Skeletal muscle tissue (tissue), 4 donors: ENCODE measurements around the gene MMP24. TPM values are rescaled to one million over a fixed set of nuclear protein-coding genes. Genes with fewer than 3 reads are reported as not detected.
A peak's percentile ranks its signal among the peaks of the same experiment; 100 is the strongest.

Experiments used
- H3K27ac ChIP-seq: one replicate; pipeline ENCODE4 v1.7.0; 2013; ENCODE audit warnings: mild to moderate bottlenecking, low read depth, low read length, inconsistent platforms
- H3K27me3 ChIP-seq, 3 donors: one replicate each; pipeline ENCODE4 v1.7.0; 2013; ENCODE audit warnings: low read length in 3 of 3; ENCODE audit not compliant: control insufficient read depth in 3 of 3, insufficient read depth in 3 of 3
- H3K36me3 ChIP-seq, 3 donors: one replicate each; pipeline ENCODE4 v1.7.0; 2013; ENCODE audit warnings: low read length in 3 of 3; ENCODE audit not compliant: control insufficient read depth in 3 of 3, insufficient read depth in 3 of 3
- H3K4me1 ChIP-seq, 3 donors: one replicate each; pipeline ENCODE4 v1.7.0; 2013; ENCODE audit warnings: low read length in 3 of 3, mild to moderate bottlenecking in 3 of 3; ENCODE audit not compliant: control insufficient read depth in 3 of 3, insufficient read depth in 3 of 3
- H3K4me3 ChIP-seq, 3 donors: one replicate each; pipeline ENCODE4 v1.7.0; 2013; ENCODE audit warnings: low read length in 3 of 3
- H3K9ac ChIP-seq, 3 donors: one replicate each; pipeline ENCODE4 v1.7.0; 2013; ENCODE audit warnings: low read length in 3 of 3, mild to moderate bottlenecking in 3 of 3, moderate library complexity in 2 of 3, low read depth in 1 of 3
- H3K9me3 ChIP-seq, 3 donors: one replicate each; pipeline ENCODE4 v1.7.0; 2013; ENCODE audit warnings: low read length in 3 of 3; ENCODE audit not compliant: control insufficient read depth in 3 of 3
- total RNA-seq: library from RNA; depleted of rRNA; stranded (reverse); fragments of >200 nt; gene quantifications from one replicate; pipeline ENCODE4 v1.2.3, GENCODE V29; 2014
- donor health status: Osteomylitis.

MMP24 gene
- total RNA-seq, 1 donor from 2014 or later = under 0.01 TPM

DNA sequence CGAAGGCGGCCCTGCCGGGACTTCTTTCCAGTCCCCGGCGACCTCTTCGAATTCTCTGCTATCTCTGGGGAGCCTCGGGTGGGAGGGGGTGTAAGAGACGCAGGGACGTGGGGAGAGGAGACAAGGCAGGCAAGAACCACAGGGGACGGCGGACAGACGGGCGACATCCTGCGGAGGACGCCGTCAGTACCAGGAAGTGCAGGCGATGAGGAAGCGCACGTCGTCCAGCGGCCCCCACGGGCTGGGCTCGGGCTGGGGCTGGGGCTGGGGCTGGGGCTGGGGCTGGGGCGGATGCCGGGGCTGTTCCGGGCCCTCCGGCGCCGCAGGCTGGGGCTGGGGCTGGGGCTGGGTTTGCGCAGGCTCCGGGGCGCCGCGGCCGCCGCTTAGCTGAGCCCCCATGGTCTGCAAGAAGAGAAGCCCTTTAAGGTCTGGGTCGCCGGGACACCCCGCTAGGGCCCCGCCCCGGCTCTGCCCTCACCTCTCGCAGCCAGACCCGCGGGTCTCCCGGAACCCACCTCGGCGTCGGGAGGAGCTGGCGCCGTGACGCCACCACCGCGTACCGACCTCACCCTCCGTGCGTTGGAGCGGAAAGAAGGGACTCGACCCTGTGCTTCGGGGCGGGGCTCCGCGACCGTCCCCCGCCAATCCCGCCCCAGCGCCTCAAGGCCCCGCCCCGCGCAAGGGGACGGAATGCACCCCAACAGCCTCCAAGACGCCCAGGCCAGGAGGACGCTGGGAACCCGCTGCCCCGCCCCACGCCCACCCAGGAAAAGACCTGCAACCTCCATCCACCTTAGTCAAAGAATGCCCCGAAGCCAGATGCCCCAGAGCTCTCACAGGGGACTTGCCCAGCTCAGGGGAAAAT is 51.3 kb downstream of the MMP24 start, which contains the start of gene MMP24OS:
Gene MMP24OS, minus strand, starts transcription at position 592 of the 865 bp plus-strand sequence. Its CDS starts 193 bp downstream, at position 399.
- peaks cover 15 to 26% (median 23%) of the 10 kb centered on the region in 3 donors for H3K4me1 ChIP-seq
- peak within 1 kb of the TSS; percentile 83 for H3K27ac ChIP-seq
- H3K4me3 ChIP-seq = peak within 1 kb of the TSS; percentile 82 to 89 (median 89)
- peak within 1 kb of the TSS; percentile 87 to 92 (median 90) for H3K9ac ChIP-seq
- no peaks in the 10 kb centered on the region for H3K9me3 ChIP-seq
- H3K27me3 ChIP-seq = no peaks in the 10 kb centered on the region
- H3K36me3 ChIP-seq = peaks cover 29 to 34% (median 30%) of the 10 kb centered on the region in 3 donors

DNA sequence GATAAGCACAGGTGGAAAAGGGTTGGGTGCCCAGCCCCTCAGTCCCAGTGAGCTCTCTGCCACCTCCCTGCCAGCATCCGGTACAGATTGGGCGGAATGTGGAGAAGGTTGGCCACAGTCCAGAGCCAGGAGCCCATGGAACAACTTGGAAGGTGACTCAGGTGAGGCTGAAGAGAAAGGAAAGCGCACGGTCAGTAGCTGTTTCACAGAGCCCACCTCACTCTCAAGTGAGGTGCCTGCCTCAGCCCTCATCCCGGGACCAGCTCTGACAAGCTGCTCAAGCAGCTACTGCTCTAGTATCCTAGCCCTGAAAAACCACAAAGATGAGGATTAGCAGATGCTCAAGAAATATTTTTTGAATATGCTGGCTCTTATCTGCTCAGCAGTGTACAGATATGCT is 52.5 kb downstream of the MMP24 start:
- no peak overlapping the region for H3K4me3 ChIP-seq
- no peak overlapping the region for H3K27ac ChIP-seq
- H3K36me3 ChIP-seq = peaks cover 29 to 31% (median 30%) of the 10 kb centered on the region in 3 donors

DNA sequence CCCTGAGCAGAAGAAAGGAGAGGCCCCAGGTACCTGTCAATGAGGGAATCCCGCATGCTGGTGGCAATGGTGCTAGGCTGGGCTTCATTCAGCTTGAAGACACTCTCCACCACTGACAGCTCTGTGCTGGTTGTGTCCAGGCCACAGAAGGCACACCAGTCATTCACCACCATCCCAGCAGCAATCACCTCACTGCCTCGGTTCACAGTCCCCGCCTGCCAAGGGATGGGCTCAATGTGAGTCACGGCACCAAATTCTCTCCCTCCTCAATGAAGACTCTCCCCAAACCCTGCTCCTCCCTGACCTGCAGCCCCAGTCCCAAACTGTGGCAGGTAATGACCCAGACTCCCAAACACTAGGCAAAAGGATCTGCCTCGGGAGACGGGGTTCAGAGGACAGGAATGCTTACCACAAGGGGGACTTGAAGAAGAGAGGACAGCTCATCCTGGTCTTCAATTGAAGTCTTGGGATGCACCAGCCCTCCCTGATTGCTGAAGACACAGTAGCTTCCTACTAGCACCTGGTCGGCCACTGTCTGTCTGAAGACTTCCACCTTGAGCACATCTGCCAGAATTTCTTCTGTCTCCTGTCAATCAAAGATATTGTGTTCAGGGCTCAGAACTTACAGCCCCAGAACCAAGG is 53.2 kb downstream of the MMP24 start:
- peaks cover 28 to 29% (median 29%) of the 10 kb centered on the region in 3 donors for H3K36me3 ChIP-seq
- H3K4me1 ChIP-seq = peaks cover 24 to 33% (median 31%) of the 10 kb centered on the region in 3 donors
- no peaks in the 10 kb centered on the region for H3K9me3 ChIP-seq
- no peaks in the 10 kb centered on the region for H3K27me3 ChIP-seq
- no peak overlapping the region for H3K9ac ChIP-seq
- no peak overlapping the region for H3K27ac ChIP-seq
- H3K4me3 ChIP-seq = no peak overlapping the region

More for the DNA sequence above, 52.5 kb downstream of the MMP24 start:
- Histone ChIP-seq H3K9me3 (no peaks in the 10 kb centered on the region), H3K27me3 (no peaks in the 10 kb centered on the region), H3K9ac (no peak overlapping the region), H3K4me1 (peaks cover 24 to 31% (median 31%) of the 10 kb centered on the region in 3 donors)

DNA sequence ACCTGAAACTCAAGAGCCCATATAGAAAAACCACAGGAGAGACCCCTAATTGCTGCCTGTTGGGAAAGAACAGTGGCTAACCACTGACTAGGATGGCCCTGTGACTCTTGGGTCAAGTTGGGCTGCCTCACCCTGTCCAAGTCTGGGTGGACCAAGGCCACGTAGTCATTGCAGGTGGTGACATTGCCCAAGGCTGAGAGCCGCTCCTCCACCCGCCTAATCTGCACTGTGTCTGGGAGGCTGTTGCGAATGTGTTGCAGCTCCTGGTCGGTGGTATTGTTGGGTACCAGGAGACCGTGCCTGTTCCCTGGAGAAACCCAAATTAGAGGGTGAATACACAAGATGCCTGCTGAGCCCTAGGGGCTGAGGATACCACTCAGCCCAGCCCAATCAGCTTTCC is 54.0 kb downstream of the MMP24 start:
- Histone ChIP-seq H3K9ac (peak overlapping the region in 1 of 3 donors; percentile 33), H3K36me3 (peaks cover 24 to 28% (median 27%) of the 10 kb centered on the region in 3 donors), H3K4me1 (peaks cover 30 to 40% (median 37%) of the 10 kb centered on the region in 3 donors)

DNA sequence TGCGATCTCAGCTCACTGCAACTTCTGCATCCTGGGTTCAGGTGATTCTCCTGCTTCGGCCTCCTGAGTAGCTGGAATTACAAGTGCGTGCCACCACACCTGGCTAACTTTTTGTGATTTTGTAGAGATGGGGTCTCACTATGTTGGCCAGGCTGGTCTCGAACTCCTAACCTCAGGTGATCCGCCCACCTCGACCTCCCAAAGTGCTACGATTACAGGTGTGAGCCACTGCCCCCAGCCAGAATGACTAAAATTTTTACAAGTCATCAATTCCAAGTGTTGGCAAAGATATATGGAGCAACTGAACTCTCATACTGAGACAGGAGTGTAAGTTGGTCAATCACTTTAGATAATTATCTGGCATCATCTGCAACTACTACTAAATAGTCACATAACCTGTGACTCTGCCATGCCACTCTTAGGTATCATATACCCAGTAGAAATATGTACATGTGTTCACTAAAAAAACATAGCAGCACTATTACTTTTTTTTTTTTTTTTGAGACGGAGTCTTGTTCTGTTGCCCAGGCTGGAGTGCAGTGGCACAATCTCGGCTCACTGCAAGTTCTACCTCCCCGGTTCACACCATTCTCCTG is 55.1 kb downstream of the MMP24 start:
- Histone ChIP-seq H3K4me3 (no peak overlapping the region), H3K36me3 (peaks cover 23 to 27% (median 24%) of the 10 kb centered on the region in 3 donors), H3K27ac (no peak overlapping the region), H3K4me1 (peaks cover 27 to 35% (median 31%) of the 10 kb centered on the region in 3 donors), H3K27me3 (no peaks in the 10 kb centered on the region), H3K9ac (no peak overlapping the region), H3K9me3 (no peaks in the 10 kb centered on the region)

More for the DNA sequence above, 54.0 kb downstream of the MMP24 start:
- no peak overlapping the region for H3K27ac ChIP-seq
- no peaks in the 10 kb centered on the region for H3K9me3 ChIP-seq
- no peaks in the 10 kb centered on the region for H3K27me3 ChIP-seq
- no peak overlapping the region for H3K4me3 ChIP-seq

DNA sequence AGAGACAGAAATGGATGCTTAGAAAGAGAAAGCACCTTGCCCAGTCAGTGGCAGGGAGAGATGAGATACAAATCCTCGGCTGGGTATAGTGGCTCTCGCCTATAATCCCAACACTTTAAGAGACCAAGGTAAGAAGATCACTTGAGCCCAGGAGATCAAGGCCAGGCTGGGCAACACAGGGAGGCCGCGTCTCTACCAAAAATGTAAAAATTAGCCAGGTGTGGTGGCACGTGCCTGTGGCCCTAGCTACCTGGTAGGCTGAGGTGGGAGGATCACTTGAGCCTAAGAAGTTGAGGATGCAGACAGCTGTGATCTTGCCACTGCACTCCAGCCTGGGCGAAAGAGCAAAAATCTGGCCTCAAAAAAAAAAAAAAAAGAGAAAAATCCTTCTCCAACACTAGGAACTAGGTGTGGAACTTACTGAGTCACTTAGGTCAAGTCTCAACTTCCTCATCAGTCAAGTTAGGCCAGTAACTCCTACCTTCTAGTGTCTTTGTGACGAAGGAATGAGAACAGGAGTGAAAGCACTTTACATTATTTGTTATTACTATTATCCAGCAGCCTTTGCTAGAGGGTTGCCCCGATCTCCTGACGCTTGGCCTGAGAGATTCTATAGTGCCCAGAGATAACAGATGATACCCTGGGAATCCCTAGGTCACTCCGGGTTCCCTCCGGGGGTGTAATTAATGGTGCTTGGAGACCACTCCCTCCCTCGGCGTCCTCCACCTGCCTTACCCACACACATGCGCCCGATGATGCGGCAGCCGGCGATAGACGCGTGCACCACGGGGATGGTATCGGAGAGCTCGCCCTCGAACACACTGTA is 57.2 kb downstream of the MMP24 start:
- Histone ChIP-seq H3K9me3 (no peaks in the 10 kb centered on the region), H3K4me1 (peaks cover 15 to 22% (median 18%) of the 10 kb centered on the region in 3 donors), H3K27ac (peak overlapping the region; percentile 62), H3K9ac (peak overlapping the region; percentile 83 to 89 (median 89)), H3K27me3 (peaks cover 3 to 7% (median 3%) of the 10 kb centered on the region in 3 donors), H3K36me3 (peaks cover 21 to 24% (median 23%) of the 10 kb centered on the region in 3 donors), H3K4me3 (peak overlapping the region; percentile 64 to 93 (median 86))

DNA sequence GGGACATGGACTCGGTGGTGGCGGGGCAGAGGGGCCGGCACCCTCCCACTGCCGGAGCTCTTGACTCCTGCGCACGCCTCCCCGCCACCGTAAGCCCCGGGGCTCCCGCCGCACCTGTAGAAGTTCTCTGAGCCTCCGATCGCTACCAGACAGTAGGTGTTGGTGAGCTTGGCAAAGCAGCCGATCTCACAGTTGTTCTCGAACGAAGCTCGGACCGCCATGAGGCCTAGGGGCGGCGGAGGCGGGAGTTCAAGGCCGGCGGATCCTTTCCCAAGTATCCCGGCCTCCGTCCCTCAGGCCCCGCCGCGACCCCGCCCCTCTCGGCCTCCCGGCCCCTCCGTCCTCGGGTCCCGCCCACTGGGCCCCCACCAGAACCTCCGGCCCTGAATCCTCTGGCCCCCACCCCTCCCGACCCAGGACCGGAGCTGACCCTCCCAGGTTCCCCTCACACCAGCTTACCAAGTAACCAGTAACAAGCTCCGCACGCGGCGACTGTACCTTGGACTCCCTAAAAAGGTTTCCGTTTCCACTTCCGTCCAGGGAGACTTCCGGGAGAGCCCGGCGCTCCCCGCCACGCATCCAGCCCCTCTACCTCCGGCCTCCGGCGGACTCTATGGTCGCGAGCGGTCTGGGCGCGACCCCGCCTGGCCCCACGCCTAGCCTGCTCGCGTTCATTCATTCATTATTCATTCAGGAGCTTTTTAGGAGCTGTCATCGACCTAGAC is 57.9 kb downstream of the MMP24 start, which contains the start of gene EIF6:
Gene EIF6, minus strand, starts transcription at position 506 of the 725 bp plus-strand sequence. Its CDS starts 285 bp downstream, at position 221.
- Histone ChIP-seq H3K9ac (peak within 1 kb of the TSS; percentile 83 to 89 (median 89)), H3K4me3 (peak within 1 kb of the TSS; percentile 64 to 93 (median 86)), H3K27me3 (peaks cover 3 to 7% (median 3%) of the 10 kb centered on the region in 3 donors), H3K4me1 (peaks cover 15 to 18% (median 18%) of the 10 kb centered on the region in 3 donors), H3K36me3 (peaks cover 13 to 16% (median 15%) of the 10 kb centered on the region in 3 donors), H3K27ac (peak within 1 kb of the TSS; percentile 62), H3K9me3 (no peaks in the 10 kb centered on the region)

DNA sequence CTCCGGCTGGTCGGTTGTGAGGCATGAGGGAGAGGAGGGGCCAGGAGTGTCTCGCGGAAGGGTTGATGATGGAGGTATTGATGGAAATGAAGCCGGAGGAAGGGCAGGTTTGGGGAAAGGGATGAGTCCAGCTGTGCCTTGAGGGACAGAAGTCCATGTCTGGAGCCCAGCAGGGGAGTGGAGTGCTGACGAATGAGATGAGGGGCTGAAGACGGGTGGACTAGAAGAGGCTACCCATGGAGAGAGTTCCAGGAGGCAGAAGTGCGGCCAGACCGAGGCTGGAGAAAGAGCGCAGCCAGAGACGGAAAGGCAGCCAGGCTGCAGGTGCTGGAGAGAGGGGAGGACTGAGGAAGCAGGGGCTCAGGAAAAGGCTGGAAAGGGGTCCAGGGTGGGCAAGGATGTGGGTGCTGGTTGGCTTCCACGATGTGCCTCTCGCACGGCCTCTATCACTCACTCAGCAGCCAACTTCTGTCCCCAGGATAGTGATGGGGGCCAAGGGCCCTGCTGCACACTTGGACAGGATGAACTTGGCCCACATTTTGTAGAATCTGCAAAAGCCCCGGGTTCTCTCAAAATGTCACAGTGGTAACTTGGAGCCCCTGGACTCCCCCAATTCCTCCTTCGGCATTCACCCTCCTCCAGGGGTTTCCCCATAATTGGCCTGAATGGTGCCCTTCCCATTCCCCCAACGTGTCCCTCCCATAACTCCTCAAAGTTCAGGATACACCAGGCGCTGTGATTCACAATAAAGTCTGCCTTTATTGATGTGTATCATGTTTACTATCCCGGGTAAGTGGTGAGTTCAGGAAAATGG is 58.7 kb downstream of the MMP24 start:
- peaks cover 6 to 9% (median 8%) of the 10 kb centered on the region in 3 donors for H3K36me3 ChIP-seq

More for the DNA sequence above, 58.7 kb downstream of the MMP24 start:
- H3K4me1 ChIP-seq = peaks cover 15 to 18% (median 18%) of the 10 kb centered on the region in 3 donors
- H3K27me3 ChIP-seq = peaks cover 3 to 7% (median 3%) of the 10 kb centered on the region in 3 donors
- peak overlapping the region; percentile 64 to 93 (median 86) for H3K4me3 ChIP-seq
- no peaks in the 10 kb centered on the region for H3K9me3 ChIP-seq
- H3K9ac ChIP-seq = peak overlapping the region; percentile 83 to 89 (median 89)
- H3K27ac ChIP-seq = peak overlapping the region; percentile 62
